HG03565 (cell line): Measurements from ENCODE around the gene MISFA.
A peak's percentile ranks its signal among the peaks of the same experiment; 100 is the strongest.
"Not testable (repeated sequence)": the region's sequence is repeated elsewhere in the genome, so short reads cannot be mapped to it uniquely, and the experiment has no call there.

ENCODE experiments used
- ATAC-seq: cut with Tn5 transposase; IDR thresholded peaks from one replicate; pipeline ENCODE4 v1.9.1; 2021; ENCODE audit warnings: mild to moderate bottlenecking, moderate library complexity; ENCODE audit not compliant: unreplicated experiment

The MISFA gene

DNA sequence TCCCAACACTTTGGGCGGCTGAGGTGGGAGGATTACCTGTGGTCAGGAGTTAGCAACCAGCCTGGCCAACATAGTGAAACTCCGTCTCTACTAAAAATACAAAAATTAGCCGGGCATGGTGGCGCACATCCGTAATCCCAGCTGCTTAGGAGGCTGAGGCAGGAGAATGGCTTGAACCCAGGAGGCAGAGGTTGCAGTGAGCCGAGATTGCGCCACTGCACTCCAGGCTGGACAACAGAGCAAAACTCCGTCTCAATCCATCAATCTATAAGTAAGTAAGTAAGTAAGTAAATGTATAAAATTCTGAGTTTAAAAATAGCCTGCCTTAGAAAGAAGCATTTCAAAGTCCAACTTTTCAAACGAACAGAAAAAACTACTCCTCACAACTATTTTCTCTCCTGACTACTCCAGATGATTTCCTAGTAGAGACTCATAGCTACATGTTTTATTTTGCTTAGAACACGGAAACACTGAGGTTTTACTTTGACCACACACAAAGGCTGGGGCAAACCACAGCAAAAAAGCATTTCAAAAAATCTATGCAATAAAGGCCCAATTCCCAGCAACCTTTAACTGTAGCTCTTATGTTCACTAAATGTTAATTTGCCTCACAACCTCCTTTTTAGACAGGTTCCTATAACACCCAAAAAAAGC lies 18.2 kb downstream of the MISFA start:
- ATAC-seq = peak; percentile 36

DNA sequence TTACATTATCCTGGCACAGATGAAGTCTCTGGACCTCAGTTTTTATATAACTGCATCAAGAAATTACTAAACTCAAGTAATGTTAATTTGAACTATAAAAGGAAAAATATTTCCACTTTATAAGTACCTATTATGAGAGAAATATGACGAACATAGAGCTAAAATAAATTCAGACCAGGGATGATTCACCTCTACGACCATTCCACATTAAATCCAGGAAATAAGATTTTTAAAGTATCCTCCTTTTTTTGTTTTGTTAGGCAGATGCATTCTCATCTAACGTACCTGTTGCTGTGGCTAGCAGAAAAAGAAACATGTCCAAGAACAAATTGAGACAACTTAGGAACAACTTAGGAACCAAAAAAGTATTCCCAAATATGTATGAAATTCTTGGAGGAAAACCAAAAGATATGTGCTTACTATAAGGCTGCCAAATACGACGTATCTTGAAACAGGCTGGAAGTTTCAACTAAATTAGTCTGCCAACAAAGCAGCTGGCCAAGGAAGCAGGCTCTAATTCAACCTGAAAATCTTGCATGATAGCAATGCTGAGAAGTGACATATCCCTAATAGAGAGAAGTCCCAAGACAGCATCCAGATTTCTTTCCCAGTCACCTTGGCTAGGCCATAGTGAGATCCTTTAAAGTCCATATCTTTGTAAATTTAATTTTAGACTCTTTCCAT lies 18.9 kb downstream of the MISFA start:
- ATAC-seq = no peak

DNA sequence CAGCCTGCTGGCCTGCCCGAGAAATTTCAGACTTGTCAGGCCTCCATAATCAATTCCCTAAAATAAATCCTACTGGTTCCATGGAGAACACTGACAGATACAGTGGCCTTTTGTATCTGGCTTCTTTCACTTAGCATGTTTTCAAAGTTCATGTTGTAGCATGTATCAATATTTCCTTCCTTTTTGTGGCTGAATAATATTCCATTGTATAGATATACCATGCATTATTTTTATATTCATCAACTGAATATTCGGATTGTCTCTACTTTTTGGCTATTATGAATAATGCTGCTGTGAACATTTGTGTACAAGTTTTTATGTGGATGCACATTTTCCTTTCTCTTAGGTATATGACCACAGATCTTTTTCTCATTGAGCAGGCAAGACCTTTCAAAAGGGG lies 24.1 kb downstream of the MISFA start:
- no peak for ATAC-seq

DNA sequence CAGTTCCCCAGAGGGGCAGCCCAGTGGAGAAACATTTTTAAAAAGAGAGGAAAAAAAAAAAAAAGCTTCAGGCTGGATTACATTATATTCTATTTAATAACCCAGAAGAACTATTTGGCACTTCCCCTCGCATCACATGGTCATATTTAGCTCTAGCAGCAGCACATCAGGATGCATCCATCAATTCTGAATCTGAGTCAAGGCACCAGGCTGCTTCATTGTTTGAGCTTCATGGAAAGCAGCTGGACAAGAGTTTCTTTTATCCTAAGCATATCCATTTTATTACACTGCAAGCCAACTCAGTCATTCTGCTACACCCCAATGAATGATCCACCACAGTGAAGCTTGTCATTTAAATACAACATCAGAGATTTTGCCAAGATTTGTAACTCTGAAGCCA lies 24.6 kb downstream of the MISFA start:
- no peak for ATAC-seq

DNA sequence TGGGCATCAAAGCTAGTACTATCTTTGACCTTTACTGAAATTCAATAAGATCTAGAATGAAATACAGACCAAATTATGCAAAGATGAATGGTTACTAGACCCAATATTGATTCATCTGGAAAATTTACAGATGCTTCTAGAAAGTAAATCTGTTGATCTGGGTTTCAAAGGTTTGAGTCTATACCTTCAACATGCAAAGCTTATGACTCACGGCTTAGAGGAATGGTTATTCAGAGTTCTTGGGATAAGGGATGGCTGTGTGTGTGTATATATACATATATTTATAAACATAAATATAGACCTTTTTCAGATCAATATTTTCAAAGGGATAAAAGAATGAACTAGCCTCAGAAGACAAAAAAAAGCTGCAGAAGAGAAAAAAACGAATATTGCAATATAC lies 33.3 kb downstream of the MISFA start:
- ATAC-seq = no peak

DNA sequence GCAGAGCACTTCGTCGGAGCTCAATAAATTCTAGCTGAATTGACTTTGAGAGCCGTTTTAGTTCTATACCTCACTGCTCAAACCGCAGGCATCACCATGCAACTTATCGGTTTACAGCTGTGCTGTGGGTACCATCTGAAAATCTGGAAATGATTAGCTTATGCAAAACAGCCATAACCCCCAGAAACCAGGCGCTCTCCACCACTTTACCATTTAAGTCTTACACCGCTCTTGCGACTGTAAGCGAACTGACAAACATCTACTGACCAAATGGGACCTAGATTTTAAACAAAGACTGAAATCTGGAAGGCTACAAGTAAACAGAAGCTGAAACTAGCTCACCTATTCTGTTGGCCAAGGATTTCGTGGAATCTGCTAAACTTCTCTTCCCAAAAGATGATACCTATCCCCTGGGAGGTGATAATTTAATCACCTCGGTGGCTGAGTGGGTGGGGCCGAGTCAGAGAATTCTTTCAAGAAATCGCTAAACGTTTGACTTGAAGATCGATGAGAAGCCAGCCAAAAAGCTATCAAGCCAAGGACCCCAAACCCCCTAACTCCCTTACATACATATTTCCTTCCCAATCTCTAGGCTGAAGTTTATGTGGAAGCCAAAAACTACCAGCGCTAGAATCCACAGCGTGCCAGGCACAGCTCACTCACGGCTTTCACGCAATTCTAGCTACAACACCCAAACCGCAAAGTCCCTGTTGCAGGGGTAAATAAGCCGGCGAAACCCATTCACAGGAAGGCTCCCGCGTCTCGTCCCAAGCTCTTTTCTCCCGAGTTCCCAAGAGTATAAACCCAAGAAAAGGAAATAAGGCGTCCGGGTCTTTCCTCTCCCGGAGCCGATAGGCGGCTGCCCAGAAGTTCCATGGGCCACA lies 33.9 kb downstream of the MISFA start:
- peak; percentile 48 for ATAC-seq

DNA sequence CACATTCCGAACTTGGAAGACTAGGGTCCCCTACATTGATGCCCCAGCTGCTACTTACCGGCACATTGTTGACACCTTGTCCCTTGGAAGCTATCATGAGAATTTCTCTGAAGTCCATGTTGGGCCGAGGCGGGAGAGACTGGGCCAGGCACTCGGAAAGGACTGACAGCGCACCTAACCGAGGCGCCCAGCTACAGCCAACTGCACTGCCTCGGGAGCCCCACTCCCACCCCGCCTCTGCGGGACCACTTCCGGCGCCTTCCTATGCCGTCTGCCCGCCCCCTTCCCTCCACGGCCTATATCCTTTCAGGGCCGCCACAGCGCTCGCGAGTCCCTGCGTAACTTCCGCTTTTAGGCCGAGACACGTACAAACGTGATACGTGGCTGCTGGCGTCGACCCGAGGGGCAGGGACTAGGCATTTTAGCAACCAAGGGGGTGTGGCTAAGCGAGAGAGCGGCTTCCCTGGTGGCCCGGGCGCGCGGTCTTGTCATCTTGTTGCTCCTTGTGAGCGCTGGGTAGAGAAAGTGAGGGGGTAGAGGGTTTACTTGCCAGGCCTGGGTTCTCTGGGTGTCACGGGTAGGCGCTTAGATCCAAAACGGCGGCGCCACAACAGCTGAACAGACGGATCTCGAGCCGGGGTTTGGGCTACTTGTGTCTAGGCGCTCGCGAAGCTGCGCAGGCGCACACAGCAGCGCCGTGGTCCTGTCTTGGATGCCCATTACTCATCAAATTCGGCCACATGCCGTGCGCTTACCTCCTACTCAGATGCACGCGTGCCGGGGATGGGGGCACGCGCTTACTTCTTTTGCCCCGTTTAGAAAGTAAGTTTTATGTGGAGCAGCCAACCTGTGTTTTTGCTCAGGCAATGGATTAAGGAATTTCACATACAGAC lies 34.8 kb downstream of the MISFA start, which contains the start of gene SPTY2D1:
TSS of gene SPTY2D1 (minus strand) at position 203 of the 893 bp plus-strand sequence. CDS start at position 118, 85 bp downstream.
- ATAC-seq = peak; percentile 93

DNA sequence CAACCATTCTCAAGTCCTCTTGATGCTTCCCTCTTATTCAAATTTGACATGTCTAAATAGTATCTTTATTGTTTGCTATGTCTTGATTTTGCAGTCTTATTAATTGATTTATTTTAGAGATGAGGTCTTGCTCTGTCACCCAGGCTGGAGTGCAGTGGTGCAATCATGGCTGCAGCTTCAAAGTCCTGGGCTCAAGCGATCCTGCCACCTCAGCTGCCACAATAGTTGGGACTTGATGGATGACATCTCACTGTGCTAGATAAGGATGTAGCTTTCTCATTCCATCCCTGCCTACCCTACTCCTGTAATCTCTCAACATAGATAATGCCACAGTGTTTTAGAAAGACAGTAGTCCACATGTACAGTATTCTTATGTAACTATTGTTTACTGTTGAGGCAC lies 42.1 kb downstream of the MISFA start:
- ATAC-seq = no peak

DNA sequence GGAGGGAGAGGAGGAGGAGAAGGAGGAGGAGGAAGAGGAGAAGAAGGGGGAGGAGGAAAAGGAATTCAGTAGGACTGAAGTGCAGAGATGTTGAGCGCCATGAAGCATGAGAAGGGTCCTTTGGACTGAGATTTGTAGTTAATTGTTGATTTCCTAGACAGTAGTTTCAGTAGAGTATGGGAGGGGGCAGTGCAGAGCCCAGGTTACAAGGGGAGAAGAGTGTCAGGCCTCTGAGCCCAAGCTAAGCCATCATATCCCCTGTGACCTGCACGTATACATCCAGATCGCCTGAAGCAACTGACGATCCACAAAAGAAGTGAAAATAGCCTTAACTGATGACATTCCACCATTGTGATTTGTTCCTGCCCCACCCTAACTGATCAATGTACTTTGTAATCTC lies 43.4 kb downstream of the MISFA start:
- not testable (repeated sequence) for ATAC-seq

DNA sequence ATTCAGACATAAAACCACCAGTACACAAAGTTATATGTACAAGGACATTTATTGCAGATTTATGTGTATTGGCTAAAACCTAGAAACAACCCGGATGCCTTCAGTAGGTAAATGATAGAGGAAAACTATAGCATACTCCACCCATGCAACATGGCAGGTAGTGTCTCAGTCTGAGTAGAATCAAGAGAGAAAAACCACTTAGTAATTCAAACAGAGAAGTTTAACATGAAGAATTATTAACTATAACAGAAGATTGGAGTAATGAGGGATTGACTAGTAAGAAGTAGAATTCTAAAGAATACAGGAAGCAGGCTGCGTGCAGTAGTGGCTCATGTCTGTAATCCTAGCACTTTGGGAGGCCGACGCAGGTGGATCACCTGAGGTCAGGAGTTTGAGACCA lies 50.8 kb downstream of the MISFA start:
- no peak for ATAC-seq

DNA sequence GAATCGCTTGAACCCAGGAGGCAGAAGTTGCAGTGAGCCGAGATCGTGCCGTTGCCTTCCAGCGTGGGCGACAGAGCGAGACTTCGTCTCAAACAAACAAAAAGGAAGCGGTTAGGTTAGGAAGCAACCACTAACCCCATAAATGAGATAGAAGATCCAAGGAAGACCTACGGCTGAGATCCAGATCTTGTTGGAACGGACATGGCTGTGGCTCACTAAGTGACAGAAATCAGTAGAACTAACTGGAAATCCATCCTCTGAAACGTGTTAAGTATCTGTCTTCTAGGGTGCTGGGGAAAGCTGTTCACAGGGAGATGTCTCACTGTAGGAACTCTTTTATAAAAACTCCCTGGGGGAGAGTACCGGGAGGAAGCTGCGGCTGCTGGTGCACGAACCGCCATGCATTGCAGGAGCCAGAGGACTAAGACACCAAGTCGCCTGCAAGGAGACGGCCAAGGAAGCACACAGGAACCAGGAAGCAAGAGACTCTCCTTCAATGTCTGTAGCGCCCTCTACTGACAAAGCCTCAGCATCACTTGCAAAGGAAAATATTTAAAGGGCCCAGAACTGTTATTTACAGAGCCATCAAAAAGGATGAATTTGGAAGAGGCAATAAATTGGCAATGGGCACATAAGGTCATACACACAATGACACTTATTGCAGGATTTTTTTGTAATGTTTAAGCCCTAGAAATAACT lies 51.4 kb downstream of the MISFA start:
- ATAC-seq = no peak
